ENCODE data around the gene GTF2F2. TPM values are rescaled to one million over a fixed set of nuclear protein-coding genes. Genes with fewer than 3 reads are reported as not detected.
"Not testable (repeated sequence)": the region's sequence is repeated elsewhere in the genome, so short reads cannot be mapped to it uniquely, and the experiment has no call there.

GTF2F2 gene
- total RNA-seq, 4 donors from 2014 or later = 11.5 to 16.9 (median 13.3) TPM

DNA sequence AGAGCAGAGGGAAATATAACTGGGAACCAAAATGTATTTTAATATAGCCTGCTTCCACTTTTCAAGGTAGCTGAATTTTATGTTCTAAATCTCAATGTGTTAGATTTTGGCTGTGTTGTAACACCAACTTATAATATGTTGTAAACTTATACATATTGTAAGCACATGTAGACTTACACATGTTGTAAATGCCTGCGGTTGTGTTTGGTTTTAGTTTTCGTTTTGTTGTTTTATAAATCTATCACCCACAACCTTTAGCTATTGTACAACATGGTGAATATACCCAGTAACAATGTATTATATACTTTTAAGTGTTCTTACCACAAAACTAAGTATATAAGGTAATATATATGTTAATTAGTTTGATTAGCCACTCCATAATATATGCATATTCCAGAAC is 65.0 kb downstream of the GTF2F2 start:
- in situ Hi-C loops (cut with MboI; ENCODE audit: low sequenced_read_pairs in 4 of 4) = no loop called here
- H3K36me3 ChIP-seq = no peaks in the 10 kb centered on the region
- no peak overlapping the region for H3K27ac ChIP-seq

GRCh38 chr13:45189077-45189476 is 68.8 kb downstream of the GTF2F2 start:
- intact Hi-C loops (cut with DNase I; ENCODE audit: low total_unique reads); in situ Hi-C loops (cut with MboI; ENCODE audit: low sequenced_read_pairs in 4 of 4): not testable (repeated sequence)

More for the DNA sequence above, 65.0 kb downstream of the GTF2F2 start:
- DNase-seq (no peak), ATAC-seq (no peak)
- no peaks in the 10 kb centered on the region for H3K9me3 ChIP-seq
- no peaks in the 10 kb centered on the region for H3K4me1 ChIP-seq
- H3K4me3 ChIP-seq = no peak overlapping the region
- TF ChIP-seq, protein P1, sequence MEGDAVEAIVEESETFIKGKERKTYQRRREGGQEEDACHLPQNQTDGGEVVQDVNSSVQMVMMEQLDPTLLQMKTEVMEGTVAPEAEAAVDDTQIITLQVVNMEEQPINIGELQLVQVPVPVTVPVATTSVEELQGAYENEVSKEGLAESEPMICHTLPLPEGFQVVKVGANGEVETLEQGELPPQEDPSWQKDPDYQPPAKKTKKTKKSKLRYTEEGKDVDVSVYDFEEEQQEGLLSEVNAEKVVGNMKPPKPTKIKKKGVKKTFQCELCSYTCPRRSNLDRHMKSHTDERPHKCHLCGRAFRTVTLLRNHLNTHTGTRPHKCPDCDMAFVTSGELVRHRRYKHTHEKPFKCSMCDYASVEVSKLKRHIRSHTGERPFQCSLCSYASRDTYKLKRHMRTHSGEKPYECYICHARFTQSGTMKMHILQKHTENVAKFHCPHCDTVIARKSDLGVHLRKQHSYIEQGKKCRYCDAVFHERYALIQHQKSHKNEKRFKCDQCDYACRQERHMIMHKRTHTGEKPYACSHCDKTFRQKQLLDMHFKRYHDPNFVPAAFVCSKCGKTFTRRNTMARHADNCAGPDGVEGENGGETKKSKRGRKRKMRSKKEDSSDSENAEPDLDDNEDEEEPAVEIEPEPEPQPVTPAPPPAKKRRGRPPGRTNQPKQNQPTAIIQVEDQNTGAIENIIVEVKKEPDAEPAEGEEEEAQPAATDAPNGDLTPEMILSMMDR (IDR thresholded peaks at IDR 0.05 in 4 of 5, conservative IDR thresholded peaks at IDR 0.05 in 1 of 5) = no peak
- no peak for TF ChIP-seq POLR2A (IDR thresholded peaks at IDR 0.05)
- intact Hi-C loops (cut with DNase I; ENCODE audit: low total_unique reads) = no loop called here
- no peaks in the 10 kb centered on the region for H3K27me3 ChIP-seq

GRCh38 chr13:45189511-45189910 is 69.2 kb downstream of the GTF2F2 start:
- ATAC-seq; DNase-seq; H3K27me3 ChIP-seq; intact Hi-C loops (cut with DNase I; ENCODE audit: low total_unique reads); H3K4me3 ChIP-seq; H3K9me3 ChIP-seq; H3K36me3 ChIP-seq; in situ Hi-C loops (cut with MboI; ENCODE audit: low sequenced_read_pairs in 4 of 4); H3K4me1 ChIP-seq; H3K27ac ChIP-seq: not testable (repeated sequence)

More at GRCh38 chr13:45189077-45189476, 68.8 kb downstream of the GTF2F2 start:
- H3K27me3 ChIP-seq, H3K36me3 ChIP-seq, H3K27ac ChIP-seq, H3K9me3 ChIP-seq, DNase-seq, H3K4me1 ChIP-seq, ATAC-seq, H3K4me3 ChIP-seq: not testable (repeated sequence)

GRCh38 chr13:45191874-45192273 is 71.6 kb downstream of the GTF2F2 start:
- ATAC-seq (no peak), DNase-seq (no peak)
- in situ Hi-C loops (cut with MboI; ENCODE audit: low sequenced_read_pairs in 4 of 4) (no loop called here), intact Hi-C loops (cut with DNase I; ENCODE audit: low total_unique reads) (no loop called here)
- H3K9me3 ChIP-seq = no peaks in the 10 kb centered on the region
- no peaks in the 10 kb centered on the region for H3K36me3 ChIP-seq
- H3K27ac ChIP-seq = no peak overlapping the region
- no peak for TF ChIP-seq POLR2A (IDR thresholded peaks at IDR 0.05)
- TF ChIP-seq, protein P1 (IDR thresholded peaks at IDR 0.05 in 4 of 5, conservative IDR thresholded peaks at IDR 0.05 in 1 of 5) = no peak
- no peak overlapping the region for H3K4me3 ChIP-seq
- H3K4me1 ChIP-seq = no peaks in the 10 kb centered on the region
- no peaks in the 10 kb centered on the region for H3K27me3 ChIP-seq

GRCh38 chr13:45194081-45194939 is 74.0 kb downstream of the GTF2F2 start:
- H3K36me3 ChIP-seq = no peaks in the 10 kb centered on the region
- no peaks in the 10 kb centered on the region for H3K4me1 ChIP-seq
- H3K27ac ChIP-seq = no peak overlapping the region
- TF ChIP-seq, protein P1 (IDR thresholded peaks at IDR 0.05 in 4 of 5, conservative IDR thresholded peaks at IDR 0.05 in 1 of 5) = peak in 2 of 5 experiments; percentile 18 to 22
- TF ChIP-seq POLR2A (IDR thresholded peaks at IDR 0.05) = no peak
- H3K4me3 ChIP-seq = no peak overlapping the region
- in situ Hi-C loops (cut with MboI; ENCODE audit: low sequenced_read_pairs in 4 of 4) = no loop called here
- no peaks in the 10 kb centered on the region for H3K9me3 ChIP-seq
- DNase-seq (no peak), ATAC-seq (peak in 1 of 2 donors; percentile 62)
- intact Hi-C loops (cut with DNase I; ENCODE audit: low total_unique reads) = no loop called here
- H3K27me3 ChIP-seq = no peaks in the 10 kb centered on the region
